Tibial nerve (tissue), 3 donors: ENCODE measurements around the gene ICAM5.

Experiments used
- CTCF ChIP-seq, 5 experiments: fragments of 200-600 bp in 3 of 5; fragments of 450-650 bp in 2 of 5; sonication (generic) in 3 of 5; IDR thresholded peaks; one replicate each; pipeline ENCODE4 v1.5.1; 2016 to 2019; ENCODE audit warnings: antibody characterized with exemption in 5 of 5, mild to moderate bottlenecking in 3 of 5, moderate library complexity in 2 of 5
- POLR2A ChIP-seq, 2 donors: fragments of 450-650 bp; IDR thresholded peaks; one replicate each; pipeline ENCODE4 v1.6.1; 2017; ENCODE audit warnings: antibody characterized with exemption in 2 of 2, mild to moderate bottlenecking in 2 of 2, moderate library complexity in 2 of 2

- TF ChIP-seq CTCF (IDR thresholded peaks at IDR 0.05), result no peak
- no peak for TF ChIP-seq POLR2A (IDR thresholded peaks at IDR 0.05)
Measured at GRCh38 chr19:10317857-10318462, 28.2 kb downstream of the ICAM5 start.
